Stomach (tissue), 4 donors: ENCODE measurements around the gene NMNAT2.

Experiments
- EP300 ChIP-seq: sonication (generic); formaldehyde crosslinking; IDR thresholded peaks from one replicate; pipeline ENCODE4 v1.6.1; 2017; ENCODE audit warnings: antibody characterized with exemption
- TF ChIP-seq, protein P1 (sequence below), 7 experiments: fragments of 450-650 bp in 4 of 7; fragments of 200-600 bp in 3 of 7; sonication (generic) in 3 of 7; IDR thresholded peaks; one replicate each; pipeline ENCODE4 v1.5.1; 2016 to 2019; ENCODE audit warnings: antibody characterized with exemption in 7 of 7, control low read depth in 2 of 7, mild to moderate bottlenecking in 1 of 7

GRCh38 chr1:183301239-183301638 is 116.9 kb downstream of the NMNAT2 start:
- TF ChIP-seq, protein P1, sequence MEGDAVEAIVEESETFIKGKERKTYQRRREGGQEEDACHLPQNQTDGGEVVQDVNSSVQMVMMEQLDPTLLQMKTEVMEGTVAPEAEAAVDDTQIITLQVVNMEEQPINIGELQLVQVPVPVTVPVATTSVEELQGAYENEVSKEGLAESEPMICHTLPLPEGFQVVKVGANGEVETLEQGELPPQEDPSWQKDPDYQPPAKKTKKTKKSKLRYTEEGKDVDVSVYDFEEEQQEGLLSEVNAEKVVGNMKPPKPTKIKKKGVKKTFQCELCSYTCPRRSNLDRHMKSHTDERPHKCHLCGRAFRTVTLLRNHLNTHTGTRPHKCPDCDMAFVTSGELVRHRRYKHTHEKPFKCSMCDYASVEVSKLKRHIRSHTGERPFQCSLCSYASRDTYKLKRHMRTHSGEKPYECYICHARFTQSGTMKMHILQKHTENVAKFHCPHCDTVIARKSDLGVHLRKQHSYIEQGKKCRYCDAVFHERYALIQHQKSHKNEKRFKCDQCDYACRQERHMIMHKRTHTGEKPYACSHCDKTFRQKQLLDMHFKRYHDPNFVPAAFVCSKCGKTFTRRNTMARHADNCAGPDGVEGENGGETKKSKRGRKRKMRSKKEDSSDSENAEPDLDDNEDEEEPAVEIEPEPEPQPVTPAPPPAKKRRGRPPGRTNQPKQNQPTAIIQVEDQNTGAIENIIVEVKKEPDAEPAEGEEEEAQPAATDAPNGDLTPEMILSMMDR (IDR thresholded peaks at IDR 0.05) = no peak
- no peak for TF ChIP-seq EP300
